WTC11 (cell line): ENCODE measurements around the gene EIF2S3.

Experiments used
- FOXJ3 ChIP-seq: sonication (generic); formaldehyde crosslinking; IDR thresholded peaks from 2 replicates; pipeline ENCODE4 v1.9.0; 2021; ENCODE audit warnings: missing genetic modification reagents, mild to moderate bottlenecking, borderline replicate concordance
- MXD4 ChIP-seq: fragments of 250-450 bp; sonication (Bioruptor Pico); IDR thresholded peaks from 2 replicates; pipeline ENCODE4 v1.8.0; 2021; ENCODE audit warnings: mild to moderate bottlenecking, moderate library complexity, borderline replicate concordance
- SP1 ChIP-seq: sonication (generic); formaldehyde crosslinking; conservative IDR thresholded peaks from 2 replicates; pipeline ENCODE4 v1.8.1; 2022; ENCODE audit warnings: missing genetic modification reagents
- ZNF121 ChIP-seq: sonication (generic); formaldehyde crosslinking; IDR thresholded peaks from 2 replicates; pipeline ENCODE4 v1.8.0; 2023; ENCODE audit warnings: missing genetic modification reagents
- TF ChIP-seq, protein P1 (sequence below): fragments of 200-600 bp; IDR thresholded peaks from 2 replicates; pipeline ENCODE4 v1.8.0; 2022; ENCODE audit warnings: antibody characterized with exemption
- TF ChIP-seq, protein P2 (sequence below): fragments of 250-450 bp; sonication (Bioruptor Pico); IDR thresholded peaks from 2 replicates; pipeline ENCODE4 v1.9.0; 2021; ENCODE audit warnings: mild to moderate bottlenecking, borderline replicate concordance
- TF ChIP-seq, protein P3 (sequence below): sonication (generic); formaldehyde crosslinking; IDR thresholded peaks from 2 replicates; pipeline ENCODE4 v1.8.1; 2022; ENCODE audit warnings: mild to moderate bottlenecking, moderate library complexity, missing genetic modification reagents
- TF ChIP-seq, protein P4 (sequence below): sonication (generic); formaldehyde crosslinking; IDR thresholded peaks from 2 replicates; pipeline ENCODE4 v1.8.1; 2022; ENCODE audit warnings: mild to moderate bottlenecking, missing genetic modification reagents, moderate library complexity, borderline replicate concordance
- TF ChIP-seq, protein P5 (sequence below): sonication (generic); formaldehyde crosslinking; IDR thresholded peaks from 2 replicates; pipeline ENCODE4 v1.8.0; 2022; ENCODE audit warnings: mild to moderate bottlenecking, missing genetic modification reagents

DNA sequence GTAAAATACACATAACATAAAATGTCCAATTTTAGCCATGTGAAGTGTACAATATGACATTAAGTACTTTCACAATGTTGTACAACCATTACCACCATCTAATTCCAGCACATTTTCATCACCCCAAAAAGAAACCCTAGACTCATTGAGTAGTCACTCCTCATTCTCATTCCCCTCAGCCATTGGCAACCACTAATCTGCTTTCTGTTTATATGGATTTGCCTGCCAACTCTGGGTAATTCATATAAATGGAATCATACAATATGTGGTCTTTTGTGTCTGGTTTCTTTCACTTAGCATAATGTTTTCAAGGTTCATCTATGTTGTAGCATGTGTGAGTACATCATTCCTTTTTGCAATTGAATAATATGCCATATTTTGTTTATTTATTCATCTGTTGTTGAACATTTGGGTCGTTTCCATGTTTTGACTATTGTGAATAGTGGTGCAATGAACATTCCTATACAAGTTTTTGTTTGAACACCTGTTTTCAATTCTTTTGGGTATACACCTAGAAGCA lies 43.0 kb downstream of the EIF2S3 start:
- TF ChIP-seq, protein P1, sequence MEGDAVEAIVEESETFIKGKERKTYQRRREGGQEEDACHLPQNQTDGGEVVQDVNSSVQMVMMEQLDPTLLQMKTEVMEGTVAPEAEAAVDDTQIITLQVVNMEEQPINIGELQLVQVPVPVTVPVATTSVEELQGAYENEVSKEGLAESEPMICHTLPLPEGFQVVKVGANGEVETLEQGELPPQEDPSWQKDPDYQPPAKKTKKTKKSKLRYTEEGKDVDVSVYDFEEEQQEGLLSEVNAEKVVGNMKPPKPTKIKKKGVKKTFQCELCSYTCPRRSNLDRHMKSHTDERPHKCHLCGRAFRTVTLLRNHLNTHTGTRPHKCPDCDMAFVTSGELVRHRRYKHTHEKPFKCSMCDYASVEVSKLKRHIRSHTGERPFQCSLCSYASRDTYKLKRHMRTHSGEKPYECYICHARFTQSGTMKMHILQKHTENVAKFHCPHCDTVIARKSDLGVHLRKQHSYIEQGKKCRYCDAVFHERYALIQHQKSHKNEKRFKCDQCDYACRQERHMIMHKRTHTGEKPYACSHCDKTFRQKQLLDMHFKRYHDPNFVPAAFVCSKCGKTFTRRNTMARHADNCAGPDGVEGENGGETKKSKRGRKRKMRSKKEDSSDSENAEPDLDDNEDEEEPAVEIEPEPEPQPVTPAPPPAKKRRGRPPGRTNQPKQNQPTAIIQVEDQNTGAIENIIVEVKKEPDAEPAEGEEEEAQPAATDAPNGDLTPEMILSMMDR: no peak
- TF ChIP-seq, protein P2, sequence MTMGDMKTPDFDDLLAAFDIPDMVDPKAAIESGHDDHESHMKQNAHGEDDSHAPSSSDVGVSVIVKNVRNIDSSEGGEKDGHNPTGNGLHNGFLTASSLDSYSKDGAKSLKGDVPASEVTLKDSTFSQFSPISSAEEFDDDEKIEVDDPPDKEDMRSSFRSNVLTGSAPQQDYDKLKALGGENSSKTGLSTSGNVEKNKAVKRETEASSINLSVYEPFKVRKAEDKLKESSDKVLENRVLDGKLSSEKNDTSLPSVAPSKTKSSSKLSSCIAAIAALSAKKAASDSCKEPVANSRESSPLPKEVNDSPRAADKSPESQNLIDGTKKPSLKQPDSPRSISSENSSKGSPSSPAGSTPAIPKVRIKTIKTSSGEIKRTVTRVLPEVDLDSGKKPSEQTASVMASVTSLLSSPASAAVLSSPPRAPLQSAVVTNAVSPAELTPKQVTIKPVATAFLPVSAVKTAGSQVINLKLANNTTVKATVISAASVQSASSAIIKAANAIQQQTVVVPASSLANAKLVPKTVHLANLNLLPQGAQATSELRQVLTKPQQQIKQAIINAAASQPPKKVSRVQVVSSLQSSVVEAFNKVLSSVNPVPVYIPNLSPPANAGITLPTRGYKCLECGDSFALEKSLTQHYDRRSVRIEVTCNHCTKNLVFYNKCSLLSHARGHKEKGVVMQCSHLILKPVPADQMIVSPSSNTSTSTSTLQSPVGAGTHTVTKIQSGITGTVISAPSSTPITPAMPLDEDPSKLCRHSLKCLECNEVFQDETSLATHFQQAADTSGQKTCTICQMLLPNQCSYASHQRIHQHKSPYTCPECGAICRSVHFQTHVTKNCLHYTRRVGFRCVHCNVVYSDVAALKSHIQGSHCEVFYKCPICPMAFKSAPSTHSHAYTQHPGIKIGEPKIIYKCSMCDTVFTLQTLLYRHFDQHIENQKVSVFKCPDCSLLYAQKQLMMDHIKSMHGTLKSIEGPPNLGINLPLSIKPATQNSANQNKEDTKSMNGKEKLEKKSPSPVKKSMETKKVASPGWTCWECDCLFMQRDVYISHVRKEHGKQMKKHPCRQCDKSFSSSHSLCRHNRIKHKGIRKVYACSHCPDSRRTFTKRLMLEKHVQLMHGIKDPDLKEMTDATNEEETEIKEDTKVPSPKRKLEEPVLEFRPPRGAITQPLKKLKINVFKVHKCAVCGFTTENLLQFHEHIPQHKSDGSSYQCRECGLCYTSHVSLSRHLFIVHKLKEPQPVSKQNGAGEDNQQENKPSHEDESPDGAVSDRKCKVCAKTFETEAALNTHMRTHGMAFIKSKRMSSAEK (CRISPR knock-in tag): no peak
- TF ChIP-seq ZNF121: no peak
- TF ChIP-seq MXD4 (CRISPR knock-in tag): no peak
- TF ChIP-seq SP1: no peak
- TF ChIP-seq, protein P3, sequence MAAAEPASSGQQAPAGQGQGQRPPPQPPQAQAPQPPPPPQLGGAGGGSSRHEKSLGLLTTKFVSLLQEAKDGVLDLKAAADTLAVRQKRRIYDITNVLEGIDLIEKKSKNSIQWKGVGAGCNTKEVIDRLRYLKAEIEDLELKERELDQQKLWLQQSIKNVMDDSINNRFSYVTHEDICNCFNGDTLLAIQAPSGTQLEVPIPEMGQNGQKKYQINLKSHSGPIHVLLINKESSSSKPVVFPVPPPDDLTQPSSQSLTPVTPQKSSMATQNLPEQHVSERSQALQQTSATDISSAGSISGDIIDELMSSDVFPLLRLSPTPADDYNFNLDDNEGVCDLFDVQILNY (CRISPR knock-in tag): no peak
- TF ChIP-seq, protein P4, sequence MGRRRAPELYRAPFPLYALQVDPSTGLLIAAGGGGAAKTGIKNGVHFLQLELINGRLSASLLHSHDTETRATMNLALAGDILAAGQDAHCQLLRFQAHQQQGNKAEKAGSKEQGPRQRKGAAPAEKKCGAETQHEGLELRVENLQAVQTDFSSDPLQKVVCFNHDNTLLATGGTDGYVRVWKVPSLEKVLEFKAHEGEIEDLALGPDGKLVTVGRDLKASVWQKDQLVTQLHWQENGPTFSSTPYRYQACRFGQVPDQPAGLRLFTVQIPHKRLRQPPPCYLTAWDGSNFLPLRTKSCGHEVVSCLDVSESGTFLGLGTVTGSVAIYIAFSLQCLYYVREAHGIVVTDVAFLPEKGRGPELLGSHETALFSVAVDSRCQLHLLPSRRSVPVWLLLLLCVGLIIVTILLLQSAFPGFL (CRISPR knock-in tag): no peak
- no peak for TF ChIP-seq FOXJ3 (CRISPR knock-in tag)
- TF ChIP-seq, protein P5, sequence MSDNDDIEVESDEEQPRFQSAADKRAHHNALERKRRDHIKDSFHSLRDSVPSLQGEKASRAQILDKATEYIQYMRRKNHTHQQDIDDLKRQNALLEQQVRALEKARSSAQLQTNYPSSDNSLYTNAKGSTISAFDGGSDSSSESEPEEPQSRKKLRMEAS (CRISPR knock-in tag): no peak
